Measurements from ENCODE around the gene EPB41L4A. TPM values are rescaled to one million over a fixed set of nuclear protein-coding genes. Genes with fewer than 3 reads are reported as not detected.
"Not testable (repeated sequence)": the region's sequence is repeated elsewhere in the genome, so short reads cannot be mapped to it uniquely, and the experiment has no call there.

EPB41L4A gene
- 0.64 and 0.86 TPM in 2 replicates for total RNA-seq

GRCh38 chr5:112419164-112419985 is at the start of gene EPB41L4A:
Gene EPB41L4A (minus strand): TSS chr5:112419277. CDS start chr5:112419039, 238 bp downstream.
- peak; percentile 8 for DNase-seq (ENCODE audit: low read depth)
- TF ChIP-seq, protein P1, sequence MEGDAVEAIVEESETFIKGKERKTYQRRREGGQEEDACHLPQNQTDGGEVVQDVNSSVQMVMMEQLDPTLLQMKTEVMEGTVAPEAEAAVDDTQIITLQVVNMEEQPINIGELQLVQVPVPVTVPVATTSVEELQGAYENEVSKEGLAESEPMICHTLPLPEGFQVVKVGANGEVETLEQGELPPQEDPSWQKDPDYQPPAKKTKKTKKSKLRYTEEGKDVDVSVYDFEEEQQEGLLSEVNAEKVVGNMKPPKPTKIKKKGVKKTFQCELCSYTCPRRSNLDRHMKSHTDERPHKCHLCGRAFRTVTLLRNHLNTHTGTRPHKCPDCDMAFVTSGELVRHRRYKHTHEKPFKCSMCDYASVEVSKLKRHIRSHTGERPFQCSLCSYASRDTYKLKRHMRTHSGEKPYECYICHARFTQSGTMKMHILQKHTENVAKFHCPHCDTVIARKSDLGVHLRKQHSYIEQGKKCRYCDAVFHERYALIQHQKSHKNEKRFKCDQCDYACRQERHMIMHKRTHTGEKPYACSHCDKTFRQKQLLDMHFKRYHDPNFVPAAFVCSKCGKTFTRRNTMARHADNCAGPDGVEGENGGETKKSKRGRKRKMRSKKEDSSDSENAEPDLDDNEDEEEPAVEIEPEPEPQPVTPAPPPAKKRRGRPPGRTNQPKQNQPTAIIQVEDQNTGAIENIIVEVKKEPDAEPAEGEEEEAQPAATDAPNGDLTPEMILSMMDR (IDR thresholded peaks at IDR 0.05; ENCODE audit: insufficient read depth, low read depth, low read length) = no peak
- H3K4me3 ChIP-seq (ENCODE audit: low read depth, low read length) = peak within 1 kb of the TSS; percentile 58

GRCh38 chr5:112467485-112467884 is 48.4 kb upstream of the EPB41L4A start:
- DNase-seq (ENCODE audit: low read depth) = no peak
- no peak overlapping the region for H3K4me3 ChIP-seq (ENCODE audit: low read depth, low read length)
- TF ChIP-seq, protein P1 (IDR thresholded peaks at IDR 0.05; ENCODE audit: insufficient read depth, low read depth, low read length) = no peak

DNA sequence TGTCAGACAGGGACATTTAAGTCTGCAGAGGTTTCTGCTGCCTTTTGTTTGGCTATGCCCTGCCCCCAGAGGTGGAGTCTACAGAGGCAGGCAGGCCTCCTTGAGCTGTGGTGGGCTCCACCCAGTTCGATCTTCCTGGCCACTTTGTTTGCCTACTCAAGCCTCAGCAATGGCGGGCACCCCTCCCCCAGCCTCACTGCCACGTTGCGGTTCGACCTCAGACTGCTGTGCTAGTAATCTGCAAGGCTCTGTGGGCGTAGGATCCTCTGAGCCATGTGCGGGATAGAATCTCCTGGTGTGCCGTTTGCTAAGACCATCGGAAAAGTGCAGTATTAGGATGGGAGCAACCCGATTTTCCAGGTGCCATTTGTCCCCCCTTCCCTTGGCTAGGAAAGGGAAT is 47.2 kb upstream of the EPB41L4A start:
- not testable (repeated sequence) for H3K4me3 ChIP-seq (ENCODE audit: low read depth, low read length); DNase-seq (ENCODE audit: low read depth)

DNA sequence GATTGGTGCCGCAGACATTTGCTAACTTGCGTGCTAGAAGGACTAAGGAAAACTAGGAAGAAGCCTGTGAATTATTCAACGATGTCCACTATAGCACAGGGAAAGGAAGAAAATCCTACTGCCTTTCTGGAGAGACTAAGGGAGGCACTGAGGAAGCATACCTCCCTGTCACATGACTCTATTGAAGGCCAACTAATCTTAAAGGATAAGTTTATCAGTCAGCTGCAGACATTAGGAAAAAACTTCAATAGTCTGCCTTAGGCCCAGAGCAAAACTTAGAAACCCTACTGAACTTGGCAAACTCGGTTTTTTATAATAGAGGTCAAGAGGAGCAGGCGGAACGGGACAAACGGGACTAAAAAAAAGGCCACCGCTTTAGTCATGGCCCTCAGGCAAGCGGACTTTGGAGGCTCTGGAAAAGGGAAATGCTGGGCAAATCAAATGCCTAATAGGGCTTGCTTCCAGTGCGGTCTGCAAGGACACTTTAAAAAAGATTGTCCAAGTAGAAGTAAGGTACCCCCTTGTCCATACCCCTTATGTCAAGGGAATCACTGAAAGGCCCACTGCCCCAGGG is 28.2 kb upstream of the EPB41L4A start:
- not testable (repeated sequence) for DNase-seq (ENCODE audit: low read depth); H3K4me3 ChIP-seq (ENCODE audit: low read depth, low read length)

GRCh38 chr5:112445626-112446350 is 26.7 kb upstream of the EPB41L4A start:
- DNase-seq (ENCODE audit: low read depth) = no peak
- TF ChIP-seq, protein P1 (IDR thresholded peaks at IDR 0.05; ENCODE audit: insufficient read depth, low read depth, low read length) = no peak
- no peak overlapping the region for H3K4me3 ChIP-seq (ENCODE audit: low read depth, low read length)

- not testable (repeated sequence) for DNase-seq (ENCODE audit: low read depth); H3K4me3 ChIP-seq (ENCODE audit: low read depth, low read length)
Measured at GRCh38 chr5:112443932-112444331, 24.9 kb upstream of the EPB41L4A start.

GRCh38 chr5:112440031-112440430 is 21.0 kb upstream of the EPB41L4A start:
- TF ChIP-seq, protein P1 (IDR thresholded peaks at IDR 0.05; ENCODE audit: insufficient read depth, low read depth, low read length) = no peak
- H3K4me3 ChIP-seq (ENCODE audit: low read depth, low read length) = no peak overlapping the region
- DNase-seq (ENCODE audit: low read depth) = no peak

DNA sequence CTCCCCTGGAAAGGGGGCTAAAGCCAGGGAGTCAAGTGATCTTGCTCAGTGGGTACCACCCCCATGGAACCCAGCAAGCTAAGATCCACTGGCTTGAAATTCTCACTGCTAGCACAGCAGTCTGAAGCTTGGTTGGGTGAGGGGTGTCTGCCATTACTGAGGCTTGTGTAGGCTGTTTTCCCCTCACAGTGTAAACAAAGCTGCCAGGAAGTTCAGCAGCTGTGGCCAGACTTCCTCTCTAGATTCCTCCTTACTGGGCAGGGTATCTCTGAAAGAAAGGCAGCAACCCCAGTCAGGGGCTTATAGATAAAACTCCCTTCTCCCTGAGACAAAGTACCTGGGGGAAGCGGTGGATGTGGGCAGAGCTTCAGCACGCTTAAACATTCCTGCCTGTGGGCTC is 17.1 kb upstream of the EPB41L4A start:
- TF ChIP-seq, protein P1 (IDR thresholded peaks at IDR 0.05; ENCODE audit: insufficient read depth, low read depth, low read length) = no peak
- no peak for DNase-seq (ENCODE audit: low read depth)
- no peak overlapping the region for H3K4me3 ChIP-seq (ENCODE audit: low read depth, low read length)
